Activated naive CD4-positive, alpha-beta T cell treated with anti-CD3 and anti-CD28 coated beads, Interleukin-2, amount 10 ng/mL, durations not matched to agents 7 days and 5 days (primary cell): ENCODE results near the gene ZNF317.
"Not testable (repeated sequence)": the region's sequence is repeated elsewhere in the genome, so short reads cannot be mapped to it uniquely, and the experiment has no call there.

Source experiments
- CTCF ChIA-PET: fragments of 350-600 bp; sonication (Branson Sonifier 250); formaldehyde crosslinking; loops from one replicate; lab custom pipeline; 2021; ENCODE audit warnings: antibody characterized with exemption; lab: Charles Lee
- DNase-seq: peaks from one replicate; pipeline ENCODE4 v3.0.0-alpha.2; 2020
- H3K27ac Mint-ChIP-seq: one replicate; pipeline ENCODE4 v1.8.0; 2021; ENCODE audit warnings: mild to moderate bottlenecking, moderate library complexity, mixed read lengths
- H3K27me3 Mint-ChIP-seq: one replicate; pipeline ENCODE4 v1.8.0; 2021; ENCODE audit warnings: mild to moderate bottlenecking, mixed read lengths
- H3K36me3 Mint-ChIP-seq: one replicate; pipeline ENCODE4 v1.8.0; 2021; ENCODE audit warnings: mixed read lengths
- H3K4me1 Mint-ChIP-seq: one replicate; pipeline ENCODE4 v1.8.0; 2021; ENCODE audit warnings: mixed read lengths
- H3K4me3 Mint-ChIP-seq: one replicate; pipeline ENCODE4 v1.8.0; 2021; ENCODE audit warnings: mild to moderate bottlenecking, moderate library complexity, mixed read lengths
- H3K9me3 Mint-ChIP-seq: one replicate; pipeline ENCODE4 v1.8.0; 2021; ENCODE audit warnings: mixed read lengths

The ZNF317 gene

GRCh38 chr19:9151367-9151766 is 11.2 kb downstream of the ZNF317 start:
- no peaks in the 10 kb centered on the region for H3K27me3 Mint-ChIP-seq
- CTCF ChIA-PET, result no interaction called here
- no peak for DNase-seq
- no peak overlapping the region for H3K27ac Mint-ChIP-seq
- H3K4me3 Mint-ChIP-seq, result no peak overlapping the region
- H3K36me3 Mint-ChIP-seq, result peaks cover 96% of the 10 kb centered on the region
- peaks cover 87% of the 10 kb centered on the region for H3K9me3 Mint-ChIP-seq
- H3K4me1 Mint-ChIP-seq, result peaks cover 2% of the 10 kb centered on the region

- Mint-ChIP-seq H3K27ac (no peak overlapping the region), H3K4me3 (no peak overlapping the region), H3K36me3 (peaks cover 97% of the 10 kb centered on the region), H3K9me3 (peaks cover 79% of the 10 kb centered on the region), H3K27me3 (no peaks in the 10 kb centered on the region), H3K4me1 (peaks cover 2% of the 10 kb centered on the region)
- DNase-seq, result no peak
- CTCF ChIA-PET, result no interaction called here
Measured at GRCh38 chr19:9155591-9155990, 15.4 kb downstream of the ZNF317 start.

- H3K4me1 Mint-ChIP-seq, result peaks cover under 1% of the 10 kb centered on the region
- peaks cover 97% of the 10 kb centered on the region for H3K36me3 Mint-ChIP-seq
- no peak overlapping the region for H3K4me3 Mint-ChIP-seq
- no peak for DNase-seq
- CTCF ChIA-PET, result no interaction called here
- no peak overlapping the region for H3K27ac Mint-ChIP-seq
- peaks cover 79% of the 10 kb centered on the region for H3K9me3 Mint-ChIP-seq
- no peaks in the 10 kb centered on the region for H3K27me3 Mint-ChIP-seq
Measured at GRCh38 chr19:9156304-9156703, 16.1 kb downstream of the ZNF317 start.

GRCh38 chr19:9159891-9160290 is 19.7 kb downstream of the ZNF317 start:
- H3K27ac Mint-ChIP-seq, result no peak overlapping the region
- peaks cover 75% of the 10 kb centered on the region for H3K9me3 Mint-ChIP-seq
- H3K36me3 Mint-ChIP-seq, result peaks cover 94% of the 10 kb centered on the region
- no peaks in the 10 kb centered on the region for H3K4me1 Mint-ChIP-seq
- H3K27me3 Mint-ChIP-seq, result no peaks in the 10 kb centered on the region
- no peak overlapping the region for H3K4me3 Mint-ChIP-seq
- CTCF ChIA-PET, result no interaction called here
- no peak for DNase-seq

GRCh38 chr19:9161427-9161826 is 21.2 kb downstream of the ZNF317 start:
- no peaks in the 10 kb centered on the region for H3K27me3 Mint-ChIP-seq
- H3K4me3 Mint-ChIP-seq, result no peak overlapping the region
- CTCF ChIA-PET, result no interaction called here
- H3K9me3 Mint-ChIP-seq, result peaks cover 68% of the 10 kb centered on the region
- peaks cover 94% of the 10 kb centered on the region for H3K36me3 Mint-ChIP-seq
- H3K4me1 Mint-ChIP-seq, result no peaks in the 10 kb centered on the region
- DNase-seq, result no peak
- H3K27ac Mint-ChIP-seq, result no peak overlapping the region

GRCh38 chr19:9165261-9165660 is 25.1 kb downstream of the ZNF317 start:
- Mint-ChIP-seq H3K27me3 (no peaks in the 10 kb centered on the region), H3K36me3 (peaks cover 76% of the 10 kb centered on the region), H3K4me1 (no peaks in the 10 kb centered on the region), H3K4me3 (no peak overlapping the region), H3K27ac (no peak overlapping the region), H3K9me3 (peaks cover 61% of the 10 kb centered on the region)
- CTCF ChIA-PET, result no interaction called here
- DNase-seq, result no peak

GRCh38 chr19:9166846-9167245 is 26.6 kb downstream of the ZNF317 start:
- H3K4me1 Mint-ChIP-seq, result no peaks in the 10 kb centered on the region
- H3K4me3 Mint-ChIP-seq, result no peak overlapping the region
- DNase-seq, result no peak
- peaks cover 61% of the 10 kb centered on the region for H3K36me3 Mint-ChIP-seq
- no peak overlapping the region for H3K27ac Mint-ChIP-seq
- no peaks in the 10 kb centered on the region for H3K27me3 Mint-ChIP-seq
- CTCF ChIA-PET, result no interaction called here
- peaks cover 49% of the 10 kb centered on the region for H3K9me3 Mint-ChIP-seq

GRCh38 chr19:9171393-9171991 is 31.3 kb downstream of the ZNF317 start:
- Mint-ChIP-seq H3K9me3 (peaks cover 32% of the 10 kb centered on the region), H3K4me1 (no peaks in the 10 kb centered on the region), H3K27me3 (no peaks in the 10 kb centered on the region), H3K36me3 (peaks cover 19% of the 10 kb centered on the region), H3K27ac (no peak overlapping the region), H3K4me3 (no peak overlapping the region)
- CTCF ChIA-PET, result no interaction called here
- DNase-seq, result no peak

- no peak overlapping the region for H3K4me3 Mint-ChIP-seq
- CTCF ChIA-PET, result no interaction called here
Measured at GRCh38 chr19:9175326-9175725, 35.1 kb downstream of the ZNF317 start.

GRCh38 chr19:9178901-9179300 is 38.7 kb downstream of the ZNF317 start, which contains the start of gene OR7D2:
OR7D2 (plus strand) TSS chr19:9178979; CDS start chr19:9185782, 6,803 bp downstream.
- no peaks in the 10 kb centered on the region for H3K27me3 Mint-ChIP-seq
- H3K9me3 Mint-ChIP-seq, result peaks cover 14% of the 10 kb centered on the region
- no peak within 1 kb of the TSS for H3K4me3 Mint-ChIP-seq
- DNase-seq, result no peak
- no peaks in the 10 kb centered on the region for H3K36me3 Mint-ChIP-seq
- H3K4me1 Mint-ChIP-seq, result no peaks in the 10 kb centered on the region
- no peak within 1 kb of the TSS for H3K27ac Mint-ChIP-seq
- CTCF ChIA-PET, result no interaction called here

More at GRCh38 chr19:9175326-9175725, 35.1 kb downstream of the ZNF317 start:
- DNase-seq, result no peak
- Mint-ChIP-seq H3K27ac (no peak overlapping the region), H3K36me3 (no peaks in the 10 kb centered on the region), H3K4me1 (no peaks in the 10 kb centered on the region), H3K9me3 (peaks cover 23% of the 10 kb centered on the region), H3K27me3 (no peaks in the 10 kb centered on the region)

GRCh38 chr19:9183000-9183399 is 42.8 kb downstream of the ZNF317 start:
- Mint-ChIP-seq H3K4me3 (no peak overlapping the region), H3K9me3 (peaks cover 19% of the 10 kb centered on the region), H3K36me3 (no peaks in the 10 kb centered on the region), H3K4me1 (no peaks in the 10 kb centered on the region), H3K27me3 (no peaks in the 10 kb centered on the region), H3K27ac (no peak overlapping the region)
- DNase-seq, result no peak
- CTCF ChIA-PET, result no interaction called here

GRCh38 chr19:9187191-9187590 is 47.0 kb downstream of the ZNF317 start:
- CTCF ChIA-PET, result no interaction called here
- Mint-ChIP-seq H3K4me3 (no peak overlapping the region), H3K36me3 (no peaks in the 10 kb centered on the region), H3K4me1 (no peaks in the 10 kb centered on the region), H3K27ac (no peak overlapping the region), H3K27me3 (no peaks in the 10 kb centered on the region), H3K9me3 (peaks cover 28% of the 10 kb centered on the region)
- no peak for DNase-seq

- Mint-ChIP-seq H3K4me3 (no peak overlapping the region), H3K36me3 (no peaks in the 10 kb centered on the region), H3K4me1 (no peaks in the 10 kb centered on the region), H3K9me3 (peaks cover 27% of the 10 kb centered on the region), H3K27ac (no peak overlapping the region), H3K27me3 (no peaks in the 10 kb centered on the region)
- CTCF ChIA-PET, result no interaction called here
- no peak for DNase-seq
Measured at GRCh38 chr19:9189535-9189934, 49.3 kb downstream of the ZNF317 start.

GRCh38 chr19:9198044-9198443 is 57.8 kb downstream of the ZNF317 start:
- not testable (repeated sequence) for H3K9me3 Mint-ChIP-seq

GRCh38 chr19:9205501-9206113 is 65.4 kb downstream of the ZNF317 start:
- Mint-ChIP-seq H3K36me3 (no peaks in the 10 kb centered on the region), H3K27me3 (no peaks in the 10 kb centered on the region), H3K4me1 (peaks cover 2% of the 10 kb centered on the region), H3K4me3 (no peak overlapping the region), H3K9me3 (no peaks in the 10 kb centered on the region), H3K27ac (no peak overlapping the region)
- CTCF ChIA-PET, result interaction anchor here (0.6 to 2.1 kb wide), 3 partner anchors 13 to 593 kb away, joined by 3 to 9 read pairs (median 7); no protein-coding TSS in a partner anchor
- peak; percentile 73 for DNase-seq

More at GRCh38 chr19:9198044-9198443, 57.8 kb downstream of the ZNF317 start:
- DNase-seq, H3K27ac Mint-ChIP-seq, H3K4me3 Mint-ChIP-seq, H3K27me3 Mint-ChIP-seq, H3K36me3 Mint-ChIP-seq, CTCF ChIA-PET, H3K4me1 Mint-ChIP-seq: not testable (repeated sequence)
